Ishikawa (cell line): ENCODE results near the gene RXRA.

Source experiments
- CEBPB ChIP-seq: IDR thresholded peaks from 2 replicates; pipeline ENCODE4 v1.6.1; 2012
- CREB1 ChIP-seq: IDR thresholded peaks from 2 replicates; pipeline ENCODE4 v1.6.1; 2012; ENCODE audit warnings: low read depth
- EGR1 ChIP-seq: IDR thresholded peaks from 2 replicates; pipeline ENCODE4 v1.6.1; 2012
- EP300 ChIP-seq: IDR thresholded peaks from 2 replicates; pipeline ENCODE4 v1.6.1; 2012; ENCODE audit warnings: borderline replicate concordance
- FOXM1 ChIP-seq: IDR thresholded peaks from 2 replicates; pipeline ENCODE4 v1.6.1; 2012; ENCODE audit warnings: low read depth, borderline replicate concordance
- NFIC ChIP-seq: IDR thresholded peaks from 2 replicates; pipeline ENCODE4 v1.6.1; 2012
- RAD21 ChIP-seq: IDR thresholded peaks from 2 replicates; pipeline ENCODE4 v1.6.1; 2012; ENCODE audit warnings: low read depth
- REST ChIP-seq: IDR thresholded peaks from 2 replicates; pipeline ENCODE4 v1.6.1; 2012; ENCODE audit warnings: low read depth, mild to moderate bottlenecking
- TAF1 ChIP-seq: IDR thresholded peaks from 2 replicates; pipeline ENCODE4 v1.6.1; 2012; ENCODE audit warnings: low read depth, mild to moderate bottlenecking
- TCF12 ChIP-seq: IDR thresholded peaks from 2 replicates; pipeline ENCODE4 v1.6.1; 2012; ENCODE audit warnings: low read depth
- TEAD4 ChIP-seq: IDR thresholded peaks from 2 replicates; pipeline ENCODE4 v1.6.1; 2012
- USF1 ChIP-seq: IDR thresholded peaks from 2 replicates; pipeline ENCODE4 v1.6.1; 2012
- YY1 ChIP-seq: IDR thresholded peaks from 2 replicates; pipeline ENCODE4 v1.6.1; 2012; ENCODE audit warnings: low read depth
- ZBTB7A ChIP-seq: IDR thresholded peaks from 2 replicates; pipeline ENCODE4 v1.6.1; 2012; ENCODE audit warnings: low read depth
- TF ChIP-seq, protein P1 (sequence below): IDR thresholded peaks from 2 replicates; pipeline ENCODE4 v1.6.1; 2012

RXRA gene

GRCh38 chr9:134358662-134359319 lies 32.5 kb downstream of the RXRA start:
- TF ChIP-seq ZBTB7A (no peak), CEBPB (no peak), TAF1 (no peak), USF1 (0 out of 2 replicates have a peak, but pooled peaks have one; percentile 6), TEAD4 (no peak), REST (no peak), RAD21 (no peak), TCF12 (no peak), EGR1 (no peak), NFIC (0 out of 2 replicates have a peak, but pooled peaks have one; percentile 32), YY1 (no peak)
- TF ChIP-seq, protein P1, sequence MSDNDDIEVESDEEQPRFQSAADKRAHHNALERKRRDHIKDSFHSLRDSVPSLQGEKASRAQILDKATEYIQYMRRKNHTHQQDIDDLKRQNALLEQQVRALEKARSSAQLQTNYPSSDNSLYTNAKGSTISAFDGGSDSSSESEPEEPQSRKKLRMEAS: no peak

DNA sequence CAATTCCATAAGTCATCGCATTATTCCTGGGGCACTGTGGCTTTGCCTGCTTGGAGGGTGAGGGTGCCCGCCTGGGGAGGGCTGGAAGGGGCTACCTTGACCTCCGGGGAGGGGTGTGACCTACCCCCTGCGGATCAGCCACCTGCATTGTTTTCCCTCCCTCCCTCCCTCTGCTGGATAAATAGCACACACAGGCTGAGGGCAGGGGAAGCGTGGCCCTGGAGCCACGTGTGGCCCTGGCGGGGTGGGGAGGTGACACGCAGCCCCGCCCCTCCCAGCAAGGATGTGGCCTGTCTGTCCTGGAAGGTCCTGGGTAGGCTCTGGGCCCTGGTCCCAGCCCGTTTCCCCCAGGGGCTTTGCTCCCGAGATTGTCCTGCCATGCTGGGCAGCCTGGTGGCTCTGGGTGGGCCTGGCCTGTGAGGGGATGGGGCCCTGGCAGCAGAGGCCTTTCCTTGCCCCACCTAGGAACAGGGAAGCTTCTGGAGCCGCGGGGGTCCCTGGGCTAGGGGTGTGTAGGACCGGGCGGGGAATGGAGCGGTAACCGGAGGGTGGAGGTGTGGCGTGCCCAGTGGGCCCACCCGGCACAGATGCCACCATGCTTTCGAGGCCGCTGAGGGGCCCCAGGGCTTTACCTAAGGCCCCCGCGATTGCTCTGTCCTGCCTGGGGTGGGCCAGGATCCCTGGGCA lies 33.4 kb downstream of the RXRA start:
- TF ChIP-seq CREB1 (no peak), RAD21 (no peak), TEAD4 (no peak), CEBPB (no peak), TAF1 (no peak), YY1 (no peak), FOXM1 (no peak)
- TF ChIP-seq, protein P1: no peak

- no peak for TF ChIP-seq REST
- TF ChIP-seq NFIC: no peak
- TF ChIP-seq, protein P1: no peak
- no peak for TF ChIP-seq FOXM1
- TF ChIP-seq YY1: no peak
- no peak for TF ChIP-seq USF1
- TF ChIP-seq EP300: no peak
- TF ChIP-seq TAF1: no peak
- no peak for TF ChIP-seq CREB1
- TF ChIP-seq EGR1: no peak
- TF ChIP-seq TCF12: no peak
- no peak for TF ChIP-seq ZBTB7A
- no peak for TF ChIP-seq CEBPB
- TF ChIP-seq TEAD4: no peak
- TF ChIP-seq RAD21: no peak
Observed at GRCh38 chr9:134360180-134360759, 34.0 kb downstream of the RXRA start.

DNA sequence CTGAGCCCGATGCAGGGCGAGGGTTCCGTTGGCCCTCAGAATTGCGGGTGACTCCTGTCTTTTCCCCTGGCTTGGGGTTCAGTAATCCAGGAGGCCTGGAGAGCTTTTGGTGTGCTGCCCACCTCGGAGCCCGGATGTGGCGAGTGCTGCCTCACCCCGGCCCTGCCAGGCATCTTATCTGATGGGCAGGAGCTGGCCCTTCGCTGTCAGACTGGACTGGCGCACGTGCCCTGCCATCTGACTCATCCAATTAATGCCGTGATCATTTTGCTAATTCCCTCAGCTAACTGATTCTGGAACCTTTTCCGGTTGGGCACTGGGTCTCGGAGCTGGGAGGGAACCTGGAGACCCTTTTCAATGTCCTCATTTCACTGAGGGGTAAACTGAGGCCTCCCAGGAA lies 34.6 kb downstream of the RXRA start:
- TF ChIP-seq EP300 (no peak), TAF1 (no peak), USF1 (no peak), CEBPB (no peak), RAD21 (no peak), REST (no peak), FOXM1 (no peak), YY1 (no peak)
- TF ChIP-seq, protein P1: no peak
